ENCODE results near the gene LLGL2. TPM values are rescaled to one million over a fixed set of nuclear protein-coding genes. Genes with fewer than 3 reads are reported as not detected.

Gene LLGL2
- polyA plus RNA-seq, 1 donor = 149 TPM

GRCh38 chr17:75501378-75502071 lies 24.0 kb upstream of the LLGL2 start:
- peaks cover 89% of the 10 kb centered on the region for H3K36me3 ChIP-seq (ENCODE audit: control insufficient read depth, insufficient read depth, low read length)
- H3K27ac ChIP-seq (ENCODE audit: low read length) = no peak overlapping the region
- no peaks in the 10 kb centered on the region for H3K27me3 ChIP-seq (ENCODE audit: control insufficient read depth, insufficient read depth, low read length)
- H3K4me3 ChIP-seq (ENCODE audit: low read length) = no peak overlapping the region
- H3K4me1 ChIP-seq (ENCODE audit: control insufficient read depth, insufficient read depth, low read length) = peaks cover 6% of the 10 kb centered on the region
- no CpG with 5 or more reads among the region's 21 CpGs for WGBS (ENCODE audit: insufficient coverage, low lambda C conversion rate)
- no peaks in the 10 kb centered on the region for H3K9me3 ChIP-seq (ENCODE audit: control insufficient read depth, low read depth, low read length)
- DNase-seq = no peak

- DNase-seq = no peak
- Histone ChIP-seq H3K4me3 (ENCODE audit: low read length) (no peak overlapping the region), H3K27me3 (ENCODE audit: control insufficient read depth, insufficient read depth, low read length) (no peaks in the 10 kb centered on the region), H3K4me1 (ENCODE audit: control insufficient read depth, insufficient read depth, low read length) (peaks cover 6% of the 10 kb centered on the region), H3K27ac (ENCODE audit: low read length) (no peak overlapping the region), H3K9me3 (ENCODE audit: control insufficient read depth, low read depth, low read length) (no peaks in the 10 kb centered on the region), H3K36me3 (ENCODE audit: control insufficient read depth, insufficient read depth, low read length) (peaks cover 90% of the 10 kb centered on the region)
- no CpG with 5 or more reads among the region's 40 CpGs for WGBS (ENCODE audit: insufficient coverage, low lambda C conversion rate)
Measured at GRCh38 chr17:75502072-75502720, 23.3 kb upstream of the LLGL2 start.

- peaks cover 12% of the 10 kb centered on the region for H3K4me1 ChIP-seq (ENCODE audit: control insufficient read depth, insufficient read depth, low read length)
- H3K27me3 ChIP-seq (ENCODE audit: control insufficient read depth, insufficient read depth, low read length) = no peaks in the 10 kb centered on the region
- no peak for DNase-seq
- H3K4me3 ChIP-seq (ENCODE audit: low read length) = no peak overlapping the region
- WGBS (ENCODE audit: insufficient coverage, low lambda C conversion rate) = no CpG with 5 or more reads among the region's 25 CpGs
- peaks cover 90% of the 10 kb centered on the region for H3K36me3 ChIP-seq (ENCODE audit: control insufficient read depth, insufficient read depth, low read length)
- H3K9me3 ChIP-seq (ENCODE audit: control insufficient read depth, low read depth, low read length) = no peaks in the 10 kb centered on the region
- no peak overlapping the region for H3K27ac ChIP-seq (ENCODE audit: low read length)
Measured at GRCh38 chr17:75502721-75503329, 22.7 kb upstream of the LLGL2 start.

- DNase-seq = no peak
- no peaks in the 10 kb centered on the region for H3K27me3 ChIP-seq (ENCODE audit: control insufficient read depth, insufficient read depth, low read length)
- H3K9me3 ChIP-seq (ENCODE audit: control insufficient read depth, low read depth, low read length) = no peaks in the 10 kb centered on the region
- H3K4me3 ChIP-seq (ENCODE audit: low read length) = no peak overlapping the region
- H3K36me3 ChIP-seq (ENCODE audit: control insufficient read depth, insufficient read depth, low read length) = peaks cover 84% of the 10 kb centered on the region
- H3K4me1 ChIP-seq (ENCODE audit: control insufficient read depth, insufficient read depth, low read length) = peaks cover 18% of the 10 kb centered on the region
- no CpG with 5 or more reads among the region's 23 CpGs for WGBS (ENCODE audit: insufficient coverage, low lambda C conversion rate)
- H3K27ac ChIP-seq (ENCODE audit: low read length) = no peak overlapping the region
Measured at GRCh38 chr17:75503337-75503950, 22.1 kb upstream of the LLGL2 start.

- WGBS (ENCODE audit: insufficient coverage, low lambda C conversion rate) = no CpG with 5 or more reads among the region's 13 CpGs
- H3K36me3 ChIP-seq (ENCODE audit: control insufficient read depth, insufficient read depth, low read length) = peaks cover 79% of the 10 kb centered on the region
- H3K4me3 ChIP-seq (ENCODE audit: low read length) = no peak overlapping the region
- H3K4me1 ChIP-seq (ENCODE audit: control insufficient read depth, insufficient read depth, low read length) = peaks cover 23% of the 10 kb centered on the region
- H3K27ac ChIP-seq (ENCODE audit: low read length) = no peak overlapping the region
- DNase-seq = no peak
- no peaks in the 10 kb centered on the region for H3K27me3 ChIP-seq (ENCODE audit: control insufficient read depth, insufficient read depth, low read length)
- no peaks in the 10 kb centered on the region for H3K9me3 ChIP-seq (ENCODE audit: control insufficient read depth, low read depth, low read length)
Measured at GRCh38 chr17:75503976-75504346, 21.5 kb upstream of the LLGL2 start.

- H3K36me3 ChIP-seq (ENCODE audit: control insufficient read depth, insufficient read depth, low read length) = peaks cover 73% of the 10 kb centered on the region
- WGBS (ENCODE audit: insufficient coverage, low lambda C conversion rate) = no CpG with 5 or more reads among the region's 32 CpGs
Measured at GRCh38 chr17:75504347-75505151, 20.9 kb upstream of the LLGL2 start.

GRCh38 chr17:75505152-75505409 lies 20.4 kb upstream of the LLGL2 start:
- DNase-seq = no peak
- no peak overlapping the region for H3K27ac ChIP-seq (ENCODE audit: low read length)
- no peak overlapping the region for H3K4me3 ChIP-seq (ENCODE audit: low read length)
- no peaks in the 10 kb centered on the region for H3K27me3 ChIP-seq (ENCODE audit: control insufficient read depth, insufficient read depth, low read length)
- peaks cover 34% of the 10 kb centered on the region for H3K4me1 ChIP-seq (ENCODE audit: control insufficient read depth, insufficient read depth, low read length)
- no peaks in the 10 kb centered on the region for H3K9me3 ChIP-seq (ENCODE audit: control insufficient read depth, low read depth, low read length)
- peaks cover 73% of the 10 kb centered on the region for H3K36me3 ChIP-seq (ENCODE audit: control insufficient read depth, insufficient read depth, low read length)
- WGBS (ENCODE audit: insufficient coverage, low lambda C conversion rate) = no CpG with 5 or more reads among the region's 4 CpGs

More at GRCh38 chr17:75504347-75505151, 20.9 kb upstream of the LLGL2 start:
- DNase-seq = peak in 1 of 2 donors; percentile 41
- H3K9me3 ChIP-seq (ENCODE audit: control insufficient read depth, low read depth, low read length) = no peaks in the 10 kb centered on the region
- no peaks in the 10 kb centered on the region for H3K27me3 ChIP-seq (ENCODE audit: control insufficient read depth, insufficient read depth, low read length)
- peaks cover 29% of the 10 kb centered on the region for H3K4me1 ChIP-seq (ENCODE audit: control insufficient read depth, insufficient read depth, low read length)
- no peak overlapping the region for H3K4me3 ChIP-seq (ENCODE audit: low read length)
- no peak overlapping the region for H3K27ac ChIP-seq (ENCODE audit: low read length)

GRCh38 chr17:75505640-75506039 lies 19.9 kb upstream of the LLGL2 start:
- Histone ChIP-seq H3K9me3 (ENCODE audit: control insufficient read depth, low read depth, low read length) (no peaks in the 10 kb centered on the region), H3K36me3 (ENCODE audit: control insufficient read depth, insufficient read depth, low read length) (peaks cover 70% of the 10 kb centered on the region), H3K4me3 (ENCODE audit: low read length) (no peak overlapping the region), H3K27ac (ENCODE audit: low read length) (no peak overlapping the region), H3K27me3 (ENCODE audit: control insufficient read depth, insufficient read depth, low read length) (no peaks in the 10 kb centered on the region), H3K4me1 (ENCODE audit: control insufficient read depth, insufficient read depth, low read length) (peaks cover 37% of the 10 kb centered on the region)
- 100% methylated on average over 4 of the region's 15 CpGs for WGBS (ENCODE audit: insufficient coverage, low lambda C conversion rate)
- no peak for DNase-seq

GRCh38 chr17:75506134-75506533 lies 19.4 kb upstream of the LLGL2 start:
- Histone ChIP-seq H3K4me3 (ENCODE audit: low read length) (no peak overlapping the region), H3K36me3 (ENCODE audit: control insufficient read depth, insufficient read depth, low read length) (peaks cover 66% of the 10 kb centered on the region), H3K9me3 (ENCODE audit: control insufficient read depth, low read depth, low read length) (no peaks in the 10 kb centered on the region), H3K27me3 (ENCODE audit: control insufficient read depth, insufficient read depth, low read length) (no peaks in the 10 kb centered on the region), H3K4me1 (ENCODE audit: control insufficient read depth, insufficient read depth, low read length) (peaks cover 42% of the 10 kb centered on the region), H3K27ac (ENCODE audit: low read length) (no peak overlapping the region)
- no peak for DNase-seq
- no CpG with 5 or more reads among the region's 21 CpGs for WGBS (ENCODE audit: insufficient coverage, low lambda C conversion rate)

- Histone ChIP-seq H3K9me3 (ENCODE audit: control insufficient read depth, low read depth, low read length) (no peaks in the 10 kb centered on the region), H3K27ac (ENCODE audit: low read length) (no peak overlapping the region), H3K4me3 (ENCODE audit: low read length) (no peak overlapping the region), H3K27me3 (ENCODE audit: control insufficient read depth, insufficient read depth, low read length) (no peaks in the 10 kb centered on the region), H3K4me1 (ENCODE audit: control insufficient read depth, insufficient read depth, low read length) (peaks cover 49% of the 10 kb centered on the region), H3K36me3 (ENCODE audit: control insufficient read depth, insufficient read depth, low read length) (peaks cover 63% of the 10 kb centered on the region)
- WGBS (ENCODE audit: insufficient coverage, low lambda C conversion rate) = no CpG with 5 or more reads among the region's 20 CpGs
- DNase-seq = no peak
Measured at GRCh38 chr17:75506888-75507287, 18.6 kb upstream of the LLGL2 start.

Data from large intestine (tissue), 3 donors.